HepG2 (cell line): ENCODE data around the gene CHRNG.

ENCODE experiments used
- CHD4 ChIP-seq: fragments of 200-600 bp; sonication (generic); IDR thresholded peaks from 2 replicates; pipeline ENCODE4 v1.7.0; 2017; ENCODE audit warnings: mild to moderate bottlenecking, low read length, borderline replicate concordance
- CTCF ChIP-seq: sonication (generic); formaldehyde crosslinking; IDR thresholded peaks from 2 replicates; pipeline ENCODE4 v1.5.0; 2020; ENCODE audit warnings: mild to moderate bottlenecking, missing genetic modification reagents, moderate library complexity
- HNRNPUL1 ChIP-seq: fragments of 200-400 bp; formaldehyde crosslinking; IDR thresholded peaks from 2 replicates; pipeline ENCODE4 v1.6.1; 2017; ENCODE audit warnings: low read depth, mild to moderate bottlenecking, low read length, moderate library complexity
- JUND ChIP-seq: sonication (generic); formaldehyde crosslinking; IDR thresholded peaks from 2 replicates; pipeline ENCODE4 v1.8.0; 2022; ENCODE audit warnings: mild to moderate bottlenecking, missing genetic modification reagents
- MAX ChIP-seq: IDR thresholded peaks from 2 replicates; pipeline ENCODE4 v1.6.1; 2012; ENCODE audit warnings: inconsistent platforms
- PHF8 ChIP-seq: sonication (generic); formaldehyde crosslinking; IDR thresholded peaks from 2 replicates; pipeline ENCODE4 v1.5.0; 2020; ENCODE audit warnings: missing genetic modification reagents
- POLR2A ChIP-seq, 2 experiments: IDR thresholded peaks; 2 replicates each; pipeline ENCODE4 v1.6.1; 2011; ENCODE audit warnings: low read depth in 2 of 2, low read length in 2 of 2, mild to moderate bottlenecking in 1 of 2, moderate library complexity in 1 of 2; ENCODE audit not compliant: insufficient read depth in 1 of 2
- PRDM10 ChIP-seq: sonication (generic); formaldehyde crosslinking; IDR thresholded peaks from 2 replicates; pipeline ENCODE4 v1.4.0; 2020; ENCODE audit warnings: low read depth, missing genetic modification reagents
- SNAI1 ChIP-seq: sonication (generic); formaldehyde crosslinking; IDR thresholded peaks from 2 replicates; pipeline ENCODE4 v1.5.0; 2020; ENCODE audit warnings: mild to moderate bottlenecking, missing genetic modification reagents, borderline replicate concordance
- ZFP91 ChIP-seq: sonication (generic); formaldehyde crosslinking; IDR thresholded peaks from 2 replicates; pipeline ENCODE4 v1.9.0; 2022; ENCODE audit warnings: missing genetic modification reagents, mild to moderate bottlenecking, borderline replicate concordance
- ZNF710 ChIP-seq: sonication (generic); formaldehyde crosslinking; IDR thresholded peaks from 2 replicates; pipeline ENCODE4 v1.5.0; 2020; ENCODE audit warnings: mild to moderate bottlenecking, missing genetic modification reagents, borderline replicate concordance
- ZSCAN20 ChIP-seq: sonication (generic); formaldehyde crosslinking; IDR thresholded peaks from 2 replicates; pipeline ENCODE4 v1.4.0; 2020; ENCODE audit warnings: missing genetic modification reagents, mild to moderate bottlenecking, borderline replicate concordance
- TF ChIP-seq, protein P1 (sequence below): sonication (generic); formaldehyde crosslinking; IDR thresholded peaks from 2 replicates; pipeline ENCODE4 v1.8.1; 2023; ENCODE audit warnings: missing genetic modification reagents, inconsistent platforms, borderline replicate concordance
- TF ChIP-seq, protein P2 (sequence below), 2 experiments: sonication (generic) in 1 of 2; formaldehyde crosslinking in 1 of 2; IDR thresholded peaks; 2 replicates each; pipeline versions ENCODE4 v1.4.0 to v1.6.1; 2018 to 2020; ENCODE audit warnings: missing genetic modification reagents in 2 of 2, borderline replicate concordance in 1 of 2, low read depth in 1 of 2, mild to moderate bottlenecking in 1 of 2, missing biosample characterization in 1 of 2

DNA sequence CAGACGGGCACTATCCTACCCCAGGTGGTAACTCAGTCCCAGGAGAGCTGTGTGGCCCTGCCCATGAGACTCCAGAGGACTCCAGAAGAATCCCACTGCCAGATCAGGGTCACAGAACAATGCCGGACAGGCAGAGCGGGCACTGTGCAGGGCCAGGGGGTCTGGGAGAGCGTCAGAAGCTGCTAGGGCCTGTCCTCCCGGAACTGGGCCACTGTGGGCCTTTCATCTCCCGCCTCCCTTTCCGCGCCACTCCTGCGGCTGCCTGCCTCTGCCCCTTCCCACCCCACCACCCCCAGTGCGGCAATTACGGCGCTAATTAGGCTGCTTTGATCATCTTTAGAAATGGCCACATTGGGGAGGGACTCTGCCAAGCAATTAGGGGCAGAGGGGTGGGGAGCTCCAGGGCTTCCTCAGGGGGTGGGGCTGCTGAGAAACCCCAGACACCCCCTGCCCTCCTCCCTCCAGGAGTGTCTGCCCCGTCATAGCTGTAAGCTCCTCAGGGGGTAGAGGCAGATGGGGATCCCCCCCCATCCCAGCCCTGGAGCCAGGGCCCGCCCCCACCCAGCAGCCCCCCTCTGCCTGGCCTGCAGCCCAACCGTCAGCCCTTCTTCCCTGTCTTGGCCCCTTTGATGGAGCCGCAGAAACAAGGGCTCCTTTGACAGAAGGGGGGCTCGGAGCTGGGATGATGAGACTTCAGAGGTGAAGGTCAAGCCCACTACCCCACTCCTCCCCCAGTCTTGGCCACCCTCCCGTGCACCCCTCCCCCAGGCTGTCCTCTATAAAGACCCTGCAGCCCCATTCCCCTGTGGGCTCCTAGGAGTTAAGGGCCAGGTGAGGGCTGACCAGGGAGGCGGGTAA lies 19.7 kb upstream of the CHRNG start, which contains the start of gene PRSS56:
- no peak for TF ChIP-seq ZSCAN20 (CRISPR knock-in tag)
- no peak for TF ChIP-seq MAX
- TF ChIP-seq SNAI1 (CRISPR knock-in tag), result no peak
- TF ChIP-seq HNRNPUL1, result no peak
- TF ChIP-seq ZFP91 (CRISPR knock-in tag), result no peak
- no peak for TF ChIP-seq PRDM10
- TF ChIP-seq JUND (CRISPR knock-in tag), result no peak
- no peak for TF ChIP-seq PHF8 (CRISPR knock-in tag)
- no peak for TF ChIP-seq CTCF (CRISPR knock-in tag)
- TF ChIP-seq, protein P1, sequence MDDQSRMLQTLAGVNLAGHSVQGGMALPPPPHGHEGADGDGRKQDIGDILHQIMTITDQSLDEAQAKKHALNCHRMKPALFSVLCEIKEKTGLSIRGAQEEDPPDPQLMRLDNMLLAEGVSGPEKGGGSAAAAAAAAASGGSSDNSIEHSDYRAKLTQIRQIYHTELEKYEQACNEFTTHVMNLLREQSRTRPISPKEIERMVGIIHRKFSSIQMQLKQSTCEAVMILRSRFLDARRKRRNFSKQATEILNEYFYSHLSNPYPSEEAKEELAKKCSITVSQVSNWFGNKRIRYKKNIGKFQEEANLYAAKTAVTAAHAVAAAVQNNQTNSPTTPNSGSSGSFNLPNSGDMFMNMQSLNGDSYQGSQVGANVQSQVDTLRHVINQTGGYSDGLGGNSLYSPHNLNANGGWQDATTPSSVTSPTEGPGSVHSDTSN, result no peak
- TF ChIP-seq CHD4, result no peak
- TF ChIP-seq POLR2A (IDR thresholded peaks at IDR 0.05; ENCODE audit: insufficient read depth in 1 of 2, low read depth in 2 of 2, low read length in 2 of 2), result no peak
- TF ChIP-seq, protein P2, sequence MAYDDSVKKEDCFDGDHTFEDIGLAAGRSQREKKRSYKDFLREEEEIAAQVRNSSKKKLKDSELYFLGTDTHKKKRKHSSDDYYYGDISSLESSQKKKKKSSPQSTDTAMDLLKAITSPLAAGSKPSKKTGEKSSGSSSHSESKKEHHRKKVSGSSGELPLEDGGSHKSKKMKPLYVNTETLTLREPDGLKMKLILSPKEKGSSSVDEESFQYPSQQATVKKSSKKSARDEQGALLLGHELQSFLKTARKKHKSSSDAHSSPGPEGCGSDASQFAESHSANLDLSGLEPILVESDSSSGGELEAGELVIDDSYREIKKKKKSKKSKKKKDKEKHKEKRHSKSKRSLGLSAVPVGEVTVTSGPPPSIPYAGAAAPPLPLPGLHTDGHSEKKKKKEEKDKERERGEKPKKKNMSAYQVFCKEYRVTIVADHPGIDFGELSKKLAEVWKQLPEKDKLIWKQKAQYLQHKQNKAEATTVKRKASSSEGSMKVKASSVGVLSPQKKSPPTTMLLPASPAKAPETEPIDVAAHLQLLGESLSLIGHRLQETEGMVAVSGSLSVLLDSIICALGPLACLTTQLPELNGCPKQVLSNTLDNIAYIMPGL (CRISPR knock-in tag; IDR thresholded peaks at IDR 0.05; ENCODE audit: borderline replicate concordance in 1 of 2, low read depth in 1 of 2), result no peak
- no peak for TF ChIP-seq ZNF710 (CRISPR knock-in tag)
